Lower leg skin (tissue), 3 donors: ENCODE measurements around the gene TLE4.

Source experiments
- POLR2A ChIP-seq, 2 donors: fragments of 450-650 bp; IDR thresholded peaks; one replicate each; pipeline ENCODE4 v1.6.1; 2016 to 2017; ENCODE audit warnings: antibody characterized with exemption in 2 of 2, mild to moderate bottlenecking in 1 of 2, moderate library complexity in 1 of 2
- TF ChIP-seq, protein P1 (sequence below), 3 donors: fragments of 450-650 bp; IDR thresholded peaks; one replicate each; pipeline ENCODE4 v1.5.1; 2016; ENCODE audit warnings: antibody characterized with exemption in 3 of 3, mild to moderate bottlenecking in 3 of 3, moderate library complexity in 2 of 3

DNA sequence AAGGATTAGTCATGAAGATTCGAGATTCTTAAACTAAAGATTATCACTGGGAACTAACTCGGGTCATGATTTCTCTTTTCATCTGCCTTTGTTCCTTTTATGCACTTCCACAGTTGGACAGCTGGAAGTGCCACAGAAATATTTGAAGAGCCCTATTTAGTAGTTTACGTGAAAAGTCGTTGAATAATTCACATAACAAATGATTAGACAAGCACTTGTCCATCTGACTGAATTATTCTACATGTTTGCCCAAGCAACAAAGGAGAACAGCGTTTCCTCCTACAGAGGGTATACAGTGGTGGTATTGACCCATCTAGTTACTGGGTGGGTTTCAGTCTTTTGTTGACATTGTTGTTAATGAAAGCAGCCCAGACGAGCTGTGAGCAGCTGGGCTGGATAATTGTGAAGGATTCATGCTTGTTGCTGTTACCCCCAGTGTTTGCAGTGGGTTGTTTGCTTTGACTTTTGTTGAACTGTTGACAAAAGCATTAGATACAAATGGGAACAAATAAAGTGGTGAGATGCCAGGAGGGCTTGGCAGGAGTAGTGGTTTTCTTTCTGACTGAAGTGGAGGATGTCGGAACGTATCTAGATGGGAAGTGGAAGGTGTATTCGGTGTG lies 96.2 kb downstream of the TLE4 start:
- TF ChIP-seq, protein P1, sequence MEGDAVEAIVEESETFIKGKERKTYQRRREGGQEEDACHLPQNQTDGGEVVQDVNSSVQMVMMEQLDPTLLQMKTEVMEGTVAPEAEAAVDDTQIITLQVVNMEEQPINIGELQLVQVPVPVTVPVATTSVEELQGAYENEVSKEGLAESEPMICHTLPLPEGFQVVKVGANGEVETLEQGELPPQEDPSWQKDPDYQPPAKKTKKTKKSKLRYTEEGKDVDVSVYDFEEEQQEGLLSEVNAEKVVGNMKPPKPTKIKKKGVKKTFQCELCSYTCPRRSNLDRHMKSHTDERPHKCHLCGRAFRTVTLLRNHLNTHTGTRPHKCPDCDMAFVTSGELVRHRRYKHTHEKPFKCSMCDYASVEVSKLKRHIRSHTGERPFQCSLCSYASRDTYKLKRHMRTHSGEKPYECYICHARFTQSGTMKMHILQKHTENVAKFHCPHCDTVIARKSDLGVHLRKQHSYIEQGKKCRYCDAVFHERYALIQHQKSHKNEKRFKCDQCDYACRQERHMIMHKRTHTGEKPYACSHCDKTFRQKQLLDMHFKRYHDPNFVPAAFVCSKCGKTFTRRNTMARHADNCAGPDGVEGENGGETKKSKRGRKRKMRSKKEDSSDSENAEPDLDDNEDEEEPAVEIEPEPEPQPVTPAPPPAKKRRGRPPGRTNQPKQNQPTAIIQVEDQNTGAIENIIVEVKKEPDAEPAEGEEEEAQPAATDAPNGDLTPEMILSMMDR (IDR thresholded peaks at IDR 0.05) = no peak
- no peak for TF ChIP-seq POLR2A (IDR thresholded peaks at IDR 0.05)
